WTC11 (cell line): ENCODE data around the gene ITPRID2.

Experiments
- E2F1 ChIP-seq: sonication (generic); formaldehyde crosslinking; IDR thresholded peaks from 2 replicates; pipeline ENCODE4 v1.8.0; 2022; ENCODE audit warnings: mild to moderate bottlenecking, missing genetic modification reagents
- FOXP1 ChIP-seq: sonication (generic); formaldehyde crosslinking; IDR thresholded peaks from 2 replicates; pipeline ENCODE4 v1.8.0; 2022; ENCODE audit warnings: missing genetic modification reagents, mild to moderate bottlenecking, moderate library complexity, borderline replicate concordance
- GTF2I ChIP-seq: fragments of 250-450 bp; sonication (Bioruptor Pico); conservative IDR thresholded peaks from 2 replicates; pipeline ENCODE4 v1.4.0; 2021; ENCODE audit warnings: mild to moderate bottlenecking
- MLX ChIP-seq: sonication (generic); formaldehyde crosslinking; IDR thresholded peaks from 2 replicates; pipeline ENCODE4 v1.8.1; 2023; ENCODE audit warnings: mild to moderate bottlenecking, missing genetic modification reagents, moderate library complexity
- NR2C2 ChIP-seq: sonication (generic); formaldehyde crosslinking; IDR thresholded peaks from 2 replicates; pipeline ENCODE4 v1.8.0; 2022; ENCODE audit warnings: mild to moderate bottlenecking, missing genetic modification reagents
- RELA ChIP-seq: sonication (generic); formaldehyde crosslinking; IDR thresholded peaks from 2 replicates; pipeline ENCODE4 v1.8.1; 2022; ENCODE audit warnings: missing genetic modification reagents, mild to moderate bottlenecking, borderline replicate concordance
- SP1 ChIP-seq: sonication (generic); formaldehyde crosslinking; conservative IDR thresholded peaks from 2 replicates; pipeline ENCODE4 v1.8.1; 2022; ENCODE audit warnings: missing genetic modification reagents
- TF ChIP-seq, protein P1 (sequence below): fragments of 200-600 bp; IDR thresholded peaks from 2 replicates; pipeline ENCODE4 v1.8.0; 2022; ENCODE audit warnings: antibody characterized with exemption
- TF ChIP-seq, protein P2 (sequence below): sonication (generic); formaldehyde crosslinking; IDR thresholded peaks from 2 replicates; pipeline ENCODE4 v1.8.1; 2023; ENCODE audit warnings: mild to moderate bottlenecking, missing genetic modification reagents
- TF ChIP-seq, protein P3 (sequence below): sonication (generic); formaldehyde crosslinking; IDR thresholded peaks from 2 replicates; pipeline ENCODE4 v1.8.0; 2023; ENCODE audit warnings: missing genetic modification reagents
- TF ChIP-seq, protein P4 (sequence below): sonication (generic); formaldehyde crosslinking; IDR thresholded peaks from 2 replicates; pipeline ENCODE4 v1.8.1; 2023; ENCODE audit warnings: mild to moderate bottlenecking, missing genetic modification reagents, borderline replicate concordance

- TF ChIP-seq, protein P1, sequence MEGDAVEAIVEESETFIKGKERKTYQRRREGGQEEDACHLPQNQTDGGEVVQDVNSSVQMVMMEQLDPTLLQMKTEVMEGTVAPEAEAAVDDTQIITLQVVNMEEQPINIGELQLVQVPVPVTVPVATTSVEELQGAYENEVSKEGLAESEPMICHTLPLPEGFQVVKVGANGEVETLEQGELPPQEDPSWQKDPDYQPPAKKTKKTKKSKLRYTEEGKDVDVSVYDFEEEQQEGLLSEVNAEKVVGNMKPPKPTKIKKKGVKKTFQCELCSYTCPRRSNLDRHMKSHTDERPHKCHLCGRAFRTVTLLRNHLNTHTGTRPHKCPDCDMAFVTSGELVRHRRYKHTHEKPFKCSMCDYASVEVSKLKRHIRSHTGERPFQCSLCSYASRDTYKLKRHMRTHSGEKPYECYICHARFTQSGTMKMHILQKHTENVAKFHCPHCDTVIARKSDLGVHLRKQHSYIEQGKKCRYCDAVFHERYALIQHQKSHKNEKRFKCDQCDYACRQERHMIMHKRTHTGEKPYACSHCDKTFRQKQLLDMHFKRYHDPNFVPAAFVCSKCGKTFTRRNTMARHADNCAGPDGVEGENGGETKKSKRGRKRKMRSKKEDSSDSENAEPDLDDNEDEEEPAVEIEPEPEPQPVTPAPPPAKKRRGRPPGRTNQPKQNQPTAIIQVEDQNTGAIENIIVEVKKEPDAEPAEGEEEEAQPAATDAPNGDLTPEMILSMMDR = no peak
- no peak for TF ChIP-seq RELA
- TF ChIP-seq, protein P2, sequence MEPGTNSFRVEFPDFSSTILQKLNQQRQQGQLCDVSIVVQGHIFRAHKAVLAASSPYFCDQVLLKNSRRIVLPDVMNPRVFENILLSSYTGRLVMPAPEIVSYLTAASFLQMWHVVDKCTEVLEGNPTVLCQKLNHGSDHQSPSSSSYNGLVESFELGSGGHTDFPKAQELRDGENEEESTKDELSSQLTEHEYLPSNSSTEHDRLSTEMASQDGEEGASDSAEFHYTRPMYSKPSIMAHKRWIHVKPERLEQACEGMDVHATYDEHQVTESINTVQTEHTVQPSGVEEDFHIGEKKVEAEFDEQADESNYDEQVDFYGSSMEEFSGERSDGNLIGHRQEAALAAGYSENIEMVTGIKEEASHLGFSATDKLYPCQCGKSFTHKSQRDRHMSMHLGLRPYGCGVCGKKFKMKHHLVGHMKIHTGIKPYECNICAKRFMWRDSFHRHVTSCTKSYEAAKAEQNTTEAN (CRISPR knock-in tag) = no peak
- TF ChIP-seq, protein P3, sequence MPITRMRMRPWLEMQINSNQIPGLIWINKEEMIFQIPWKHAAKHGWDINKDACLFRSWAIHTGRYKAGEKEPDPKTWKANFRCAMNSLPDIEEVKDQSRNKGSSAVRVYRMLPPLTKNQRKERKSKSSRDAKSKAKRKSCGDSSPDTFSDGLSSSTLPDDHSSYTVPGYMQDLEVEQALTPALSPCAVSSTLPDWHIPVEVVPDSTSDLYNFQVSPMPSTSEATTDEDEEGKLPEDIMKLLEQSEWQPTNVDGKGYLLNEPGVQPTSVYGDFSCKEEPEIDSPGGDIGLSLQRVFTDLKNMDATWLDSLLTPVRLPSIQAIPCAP = no peak
- TF ChIP-seq E2F1 (CRISPR knock-in tag) = no peak
- no peak for TF ChIP-seq GTF2I (CRISPR knock-in tag)
- TF ChIP-seq FOXP1 (CRISPR knock-in tag) = no peak
- TF ChIP-seq SP1 (CRISPR knock-in tag) = no peak
- TF ChIP-seq, protein P4, sequence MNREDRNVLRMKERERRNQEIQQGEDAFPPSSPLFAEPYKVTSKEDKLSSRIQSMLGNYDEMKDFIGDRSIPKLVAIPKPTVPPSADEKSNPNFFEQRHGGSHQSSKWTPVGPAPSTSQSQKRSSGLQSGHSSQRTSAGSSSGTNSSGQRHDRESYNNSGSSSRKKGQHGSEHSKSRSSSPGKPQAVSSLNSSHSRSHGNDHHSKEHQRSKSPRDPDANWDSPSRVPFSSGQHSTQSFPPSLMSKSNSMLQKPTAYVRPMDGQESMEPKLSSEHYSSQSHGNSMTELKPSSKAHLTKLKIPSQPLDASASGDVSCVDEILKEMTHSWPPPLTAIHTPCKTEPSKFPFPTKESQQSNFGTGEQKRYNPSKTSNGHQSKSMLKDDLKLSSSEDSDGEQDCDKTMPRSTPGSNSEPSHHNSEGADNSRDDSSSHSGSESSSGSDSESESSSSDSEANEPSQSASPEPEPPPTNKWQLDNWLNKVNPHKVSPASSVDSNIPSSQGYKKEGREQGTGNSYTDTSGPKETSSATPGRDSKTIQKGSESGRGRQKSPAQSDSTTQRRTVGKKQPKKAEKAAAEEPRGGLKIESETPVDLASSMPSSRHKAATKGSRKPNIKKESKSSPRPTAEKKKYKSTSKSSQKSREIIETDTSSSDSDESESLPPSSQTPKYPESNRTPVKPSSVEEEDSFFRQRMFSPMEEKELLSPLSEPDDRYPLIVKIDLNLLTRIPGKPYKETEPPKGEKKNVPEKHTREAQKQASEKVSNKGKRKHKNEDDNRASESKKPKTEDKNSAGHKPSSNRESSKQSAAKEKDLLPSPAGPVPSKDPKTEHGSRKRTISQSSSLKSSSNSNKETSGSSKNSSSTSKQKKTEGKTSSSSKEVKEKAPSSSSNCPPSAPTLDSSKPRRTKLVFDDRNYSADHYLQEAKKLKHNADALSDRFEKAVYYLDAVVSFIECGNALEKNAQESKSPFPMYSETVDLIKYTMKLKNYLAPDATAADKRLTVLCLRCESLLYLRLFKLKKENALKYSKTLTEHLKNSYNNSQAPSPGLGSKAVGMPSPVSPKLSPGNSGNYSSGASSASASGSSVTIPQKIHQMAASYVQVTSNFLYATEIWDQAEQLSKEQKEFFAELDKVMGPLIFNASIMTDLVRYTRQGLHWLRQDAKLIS (CRISPR knock-in tag) = no peak
- no peak for TF ChIP-seq MLX
- TF ChIP-seq NR2C2 = no peak
Measured at GRCh38 chr2:181943411-181944124, 52.0 kb downstream of the ITPRID2 start.
